ENCODE results near the gene CIB4. TPM values are rescaled to one million over a fixed set of nuclear protein-coding genes. Genes with fewer than 3 reads are reported as not detected.

Gene CIB4
- total and polyA plus RNA-seq, 7 donors: not detected

DNA sequence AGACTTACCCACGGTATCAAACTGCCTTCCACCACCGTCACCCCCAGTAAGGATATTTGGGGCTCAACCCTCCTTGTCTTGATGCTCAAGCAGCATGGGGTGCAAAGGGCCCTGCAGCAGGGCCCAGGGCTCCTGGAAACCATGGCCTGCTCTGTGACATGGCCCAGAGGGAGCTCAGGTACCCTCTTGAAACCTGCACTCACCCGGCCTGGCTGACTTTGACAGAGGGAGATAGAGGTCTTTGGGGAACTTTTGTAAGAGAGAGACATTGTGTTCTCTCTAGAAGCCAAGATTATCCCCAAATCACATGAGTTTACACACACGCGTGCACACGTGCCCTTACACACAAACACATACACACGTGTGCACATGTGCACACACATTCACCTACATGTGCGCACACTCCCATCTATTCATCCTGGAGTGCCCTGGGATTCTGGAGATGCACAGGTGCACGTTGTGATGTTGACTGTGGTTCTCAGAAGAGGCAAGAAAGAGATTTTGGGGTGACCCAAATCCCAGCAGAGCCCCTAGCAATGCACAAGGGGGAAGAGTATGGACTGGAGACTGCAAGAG is 31.7 kb upstream of the CIB4 start:
- WGBS, 2 donors: 81 to 83% methylated on average over 9 of the region's 9 CpGs
- H3K9me3 ChIP-seq: no peaks in the 10 kb centered on the region
- no peaks in the 10 kb centered on the region for H3K27me3 ChIP-seq
- intact Hi-C loops (cut with DNase I): no loop called here
- no peaks in the 10 kb centered on the region for H3K36me3 ChIP-seq
- no peak overlapping the region for H3K27ac ChIP-seq
- DNase-seq: peak; percentile 44
- no peak for TF ChIP-seq EP300 (IDR thresholded peaks at IDR 0.05)
- no peak for TF ChIP-seq POLR2A (IDR thresholded peaks at IDR 0.05)
- no peak for TF ChIP-seq POLR2AphosphoS5 (IDR thresholded peaks at IDR 0.05)
- TF ChIP-seq, protein P1, sequence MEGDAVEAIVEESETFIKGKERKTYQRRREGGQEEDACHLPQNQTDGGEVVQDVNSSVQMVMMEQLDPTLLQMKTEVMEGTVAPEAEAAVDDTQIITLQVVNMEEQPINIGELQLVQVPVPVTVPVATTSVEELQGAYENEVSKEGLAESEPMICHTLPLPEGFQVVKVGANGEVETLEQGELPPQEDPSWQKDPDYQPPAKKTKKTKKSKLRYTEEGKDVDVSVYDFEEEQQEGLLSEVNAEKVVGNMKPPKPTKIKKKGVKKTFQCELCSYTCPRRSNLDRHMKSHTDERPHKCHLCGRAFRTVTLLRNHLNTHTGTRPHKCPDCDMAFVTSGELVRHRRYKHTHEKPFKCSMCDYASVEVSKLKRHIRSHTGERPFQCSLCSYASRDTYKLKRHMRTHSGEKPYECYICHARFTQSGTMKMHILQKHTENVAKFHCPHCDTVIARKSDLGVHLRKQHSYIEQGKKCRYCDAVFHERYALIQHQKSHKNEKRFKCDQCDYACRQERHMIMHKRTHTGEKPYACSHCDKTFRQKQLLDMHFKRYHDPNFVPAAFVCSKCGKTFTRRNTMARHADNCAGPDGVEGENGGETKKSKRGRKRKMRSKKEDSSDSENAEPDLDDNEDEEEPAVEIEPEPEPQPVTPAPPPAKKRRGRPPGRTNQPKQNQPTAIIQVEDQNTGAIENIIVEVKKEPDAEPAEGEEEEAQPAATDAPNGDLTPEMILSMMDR (IDR thresholded peaks at IDR 0.05): no peak
- peaks cover 0 to 8% (median 0%) of the 10 kb centered on the region in 4 donors for H3K4me1 ChIP-seq
- no peak overlapping the region for H3K4me3 ChIP-seq

DNA sequence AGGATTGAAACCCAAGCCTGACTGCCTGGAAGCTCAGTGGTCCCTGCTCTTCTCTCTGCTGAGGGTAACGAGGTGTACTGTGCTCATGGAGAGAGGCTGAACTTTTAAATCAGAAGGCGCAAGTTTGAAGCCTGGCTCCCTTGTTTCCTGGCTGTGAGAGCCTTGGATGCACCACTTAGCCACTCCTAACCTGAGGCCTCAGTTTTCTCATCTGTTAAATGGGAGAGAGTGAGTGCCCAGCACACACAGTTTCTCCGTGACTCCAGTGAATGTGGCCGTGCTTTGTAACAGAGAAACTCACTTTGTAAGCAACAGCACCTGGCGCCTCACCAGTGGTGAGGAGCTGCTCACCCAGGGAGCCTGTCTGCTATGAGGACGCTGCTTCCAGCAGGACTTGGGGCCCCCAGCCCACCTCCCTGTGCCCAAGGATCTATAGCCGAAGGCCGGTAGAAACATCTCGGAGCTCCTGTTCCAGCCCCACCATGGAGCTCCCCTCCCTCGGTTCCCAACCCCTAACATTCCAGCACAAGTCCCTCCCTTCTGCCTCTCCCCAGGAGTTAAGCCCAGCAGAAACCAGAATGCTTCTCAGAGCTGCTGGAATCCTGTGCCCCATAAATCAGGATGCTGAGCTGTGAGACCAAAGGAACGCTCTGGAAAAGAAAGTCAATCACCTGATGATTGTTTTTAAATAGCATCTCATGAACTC is 31.1 kb upstream of the CIB4 start:
- peaks cover 0 to 8% (median 0%) of the 10 kb centered on the region in 4 donors for H3K4me1 ChIP-seq
- H3K9me3 ChIP-seq: no peaks in the 10 kb centered on the region
- H3K4me3 ChIP-seq: no peak overlapping the region
- TF ChIP-seq POLR2A (IDR thresholded peaks at IDR 0.05) (no peak), POLR2AphosphoS5 (IDR thresholded peaks at IDR 0.05) (no peak), EP300 (IDR thresholded peaks at IDR 0.05) (no peak)
- TF ChIP-seq, protein P1 (IDR thresholded peaks at IDR 0.05): no peak
- no peaks in the 10 kb centered on the region for H3K36me3 ChIP-seq
- 67 to 72% methylated on average over 11 of the region's 11 CpGs for WGBS, 2 donors
- DNase-seq: peak; percentile 40
- H3K27me3 ChIP-seq: no peaks in the 10 kb centered on the region
- intact Hi-C loops (cut with DNase I): no loop called here
- H3K27ac ChIP-seq: no peak overlapping the region

DNA sequence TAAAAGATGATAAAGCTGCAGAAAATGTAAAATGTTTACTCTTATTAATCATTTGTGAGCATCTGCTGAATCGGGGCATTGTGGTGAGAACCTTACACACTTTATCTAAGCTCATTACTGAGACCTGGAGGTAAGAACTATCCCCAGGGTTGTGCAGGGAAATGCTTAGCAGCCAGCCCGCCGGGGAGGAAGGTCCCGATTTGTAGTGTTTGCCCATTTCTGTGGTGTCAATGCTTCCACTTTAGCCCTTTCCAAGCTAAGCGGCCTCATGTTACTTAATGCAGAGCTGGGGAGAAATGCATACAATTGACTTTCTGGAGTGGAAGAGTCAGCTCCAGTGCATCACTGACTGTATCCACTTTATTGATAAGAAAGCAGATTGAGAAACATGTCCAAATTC is 30.5 kb upstream of the CIB4 start:
- H3K4me3 ChIP-seq: no peak overlapping the region
- WGBS, 2 donors: 80 to 84% methylated on average over 5 of the region's 5 CpGs
- H3K27me3 ChIP-seq: no peaks in the 10 kb centered on the region

DNA sequence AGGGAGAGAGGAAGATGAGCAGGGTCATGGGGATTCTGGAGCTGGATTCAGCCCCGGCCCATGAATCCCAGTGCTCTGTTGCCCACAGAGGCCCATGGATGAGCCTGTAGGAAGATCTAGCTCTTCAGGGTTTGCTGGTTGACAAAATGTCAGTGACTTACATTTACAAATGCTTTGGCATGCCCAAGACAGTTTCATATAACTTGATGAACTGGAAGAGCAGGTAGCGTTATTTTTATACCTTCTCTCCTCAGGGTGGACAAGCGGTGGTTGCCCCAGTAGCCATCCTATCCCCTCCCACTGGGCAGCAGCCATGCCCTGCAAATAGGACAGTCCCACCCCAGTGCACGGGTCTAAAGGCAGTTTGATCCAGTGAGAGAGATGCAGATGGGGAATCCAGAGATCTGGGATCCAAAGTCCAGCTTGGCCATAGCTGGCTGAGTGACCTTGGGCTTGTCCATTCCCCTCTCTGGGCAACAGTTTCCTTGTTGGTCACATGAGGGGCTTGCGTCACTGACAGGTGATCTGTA is 29.8 kb upstream of the CIB4 start:
- H3K36me3 ChIP-seq: no peaks in the 10 kb centered on the region
- peaks cover 0 to under 1% (median 0%) of the 10 kb centered on the region in 4 donors for H3K9me3 ChIP-seq
- no peaks in the 10 kb centered on the region for H3K27me3 ChIP-seq
- no peak for TF ChIP-seq EP300 (IDR thresholded peaks at IDR 0.05)
- no peak for TF ChIP-seq POLR2AphosphoS5 (IDR thresholded peaks at IDR 0.05)
- TF ChIP-seq, protein P1 (IDR thresholded peaks at IDR 0.05): no peak
- no peak for TF ChIP-seq POLR2A (IDR thresholded peaks at IDR 0.05)
- no peak overlapping the region for H3K27ac ChIP-seq
- intact Hi-C loops (cut with DNase I): no loop called here
- peak; percentile 55 for DNase-seq
- WGBS, 2 donors: 54 to 80% methylated on average over 5 of the region's 5 CpGs
- H3K4me3 ChIP-seq: no peak overlapping the region
- H3K4me1 ChIP-seq: peaks cover 0 to 8% (median 0%) of the 10 kb centered on the region in 4 donors

More for the DNA sequence above, 30.5 kb upstream of the CIB4 start:
- H3K4me1 ChIP-seq: peaks cover 0 to 8% (median 0%) of the 10 kb centered on the region in 4 donors
- TF ChIP-seq POLR2AphosphoS5 (IDR thresholded peaks at IDR 0.05): no peak
- no peak for TF ChIP-seq EP300 (IDR thresholded peaks at IDR 0.05)
- TF ChIP-seq, protein P1 (IDR thresholded peaks at IDR 0.05): no peak
- TF ChIP-seq POLR2A (IDR thresholded peaks at IDR 0.05): no peak
- no peaks in the 10 kb centered on the region for H3K9me3 ChIP-seq
- peak; percentile 38 for DNase-seq
- intact Hi-C loops (cut with DNase I): no loop called here
- no peak overlapping the region for H3K27ac ChIP-seq
- H3K36me3 ChIP-seq: no peaks in the 10 kb centered on the region

Measured in sigmoid colon (tissue), 7 donors.